H1 (cell line): ENCODE data around the gene HRCT1. TPM values are rescaled to one million over a fixed set of nuclear protein-coding genes. Genes with fewer than 3 reads are reported as not detected.

Experiments used
- CEBPB ChIP-seq: IDR thresholded peaks from 2 replicates; pipeline ENCODE4 v1.6.1; 2012; ENCODE audit warnings: low read depth, low read length
- ZNF274 ChIP-seq: IDR thresholded peaks from 2 replicates; pipeline ENCODE4 v1.7.0; 2012; ENCODE audit warnings: low read length, borderline replicate concordance; ENCODE audit errors: extremely low read depth
- polyA plus RNA-seq, 7 experiments: library from polyadenylated mRNA; depleted of rRNA in 3 of 7; stranded (reverse) in 5 of 7; unstranded in 2 of 7; fragments of >200 nt in 5 of 7; fragments of 200-250 nt in 2 of 7; gene quantifications; 1 replicate in 5 of 7; 2 replicates in 1 of 7; 4 replicates in 1 of 7; pipeline versions ENCODE4 v1.2.1 to v1.2.3, GENCODE V29; 2011 to 2013; ENCODE audit warnings: missing spikeins in 2 of 7, mixed read lengths in 2 of 7
- total RNA-seq: library from RNA; stranded (reverse); fragmentation: NEBNext Ultra II Directional; extraction: Animal tissue kit (Norgen Biotek cat#: 25700); gene quantifications from 2 replicates; pipeline ENCODE4 v1.2.1, GENCODE V29; 2021
- TF ChIP-seq, protein P1 (sequence below): fragments of 300-600 bp; sonication (generic); IDR thresholded peaks from 2 replicates; pipeline ENCODE4 v1.7.1; 2012; ENCODE audit warnings: low read length, moderate library complexity, mild to moderate bottlenecking, inconsistent platforms; ENCODE audit not compliant: insufficient replicate concordance

HRCT1 gene
- total and polyA plus RNA-seq, 2 of the 8 experiments (the other 6 are each of a cell fraction or from before 2014, with no cell fraction given): not detected

- TF ChIP-seq, protein P1, sequence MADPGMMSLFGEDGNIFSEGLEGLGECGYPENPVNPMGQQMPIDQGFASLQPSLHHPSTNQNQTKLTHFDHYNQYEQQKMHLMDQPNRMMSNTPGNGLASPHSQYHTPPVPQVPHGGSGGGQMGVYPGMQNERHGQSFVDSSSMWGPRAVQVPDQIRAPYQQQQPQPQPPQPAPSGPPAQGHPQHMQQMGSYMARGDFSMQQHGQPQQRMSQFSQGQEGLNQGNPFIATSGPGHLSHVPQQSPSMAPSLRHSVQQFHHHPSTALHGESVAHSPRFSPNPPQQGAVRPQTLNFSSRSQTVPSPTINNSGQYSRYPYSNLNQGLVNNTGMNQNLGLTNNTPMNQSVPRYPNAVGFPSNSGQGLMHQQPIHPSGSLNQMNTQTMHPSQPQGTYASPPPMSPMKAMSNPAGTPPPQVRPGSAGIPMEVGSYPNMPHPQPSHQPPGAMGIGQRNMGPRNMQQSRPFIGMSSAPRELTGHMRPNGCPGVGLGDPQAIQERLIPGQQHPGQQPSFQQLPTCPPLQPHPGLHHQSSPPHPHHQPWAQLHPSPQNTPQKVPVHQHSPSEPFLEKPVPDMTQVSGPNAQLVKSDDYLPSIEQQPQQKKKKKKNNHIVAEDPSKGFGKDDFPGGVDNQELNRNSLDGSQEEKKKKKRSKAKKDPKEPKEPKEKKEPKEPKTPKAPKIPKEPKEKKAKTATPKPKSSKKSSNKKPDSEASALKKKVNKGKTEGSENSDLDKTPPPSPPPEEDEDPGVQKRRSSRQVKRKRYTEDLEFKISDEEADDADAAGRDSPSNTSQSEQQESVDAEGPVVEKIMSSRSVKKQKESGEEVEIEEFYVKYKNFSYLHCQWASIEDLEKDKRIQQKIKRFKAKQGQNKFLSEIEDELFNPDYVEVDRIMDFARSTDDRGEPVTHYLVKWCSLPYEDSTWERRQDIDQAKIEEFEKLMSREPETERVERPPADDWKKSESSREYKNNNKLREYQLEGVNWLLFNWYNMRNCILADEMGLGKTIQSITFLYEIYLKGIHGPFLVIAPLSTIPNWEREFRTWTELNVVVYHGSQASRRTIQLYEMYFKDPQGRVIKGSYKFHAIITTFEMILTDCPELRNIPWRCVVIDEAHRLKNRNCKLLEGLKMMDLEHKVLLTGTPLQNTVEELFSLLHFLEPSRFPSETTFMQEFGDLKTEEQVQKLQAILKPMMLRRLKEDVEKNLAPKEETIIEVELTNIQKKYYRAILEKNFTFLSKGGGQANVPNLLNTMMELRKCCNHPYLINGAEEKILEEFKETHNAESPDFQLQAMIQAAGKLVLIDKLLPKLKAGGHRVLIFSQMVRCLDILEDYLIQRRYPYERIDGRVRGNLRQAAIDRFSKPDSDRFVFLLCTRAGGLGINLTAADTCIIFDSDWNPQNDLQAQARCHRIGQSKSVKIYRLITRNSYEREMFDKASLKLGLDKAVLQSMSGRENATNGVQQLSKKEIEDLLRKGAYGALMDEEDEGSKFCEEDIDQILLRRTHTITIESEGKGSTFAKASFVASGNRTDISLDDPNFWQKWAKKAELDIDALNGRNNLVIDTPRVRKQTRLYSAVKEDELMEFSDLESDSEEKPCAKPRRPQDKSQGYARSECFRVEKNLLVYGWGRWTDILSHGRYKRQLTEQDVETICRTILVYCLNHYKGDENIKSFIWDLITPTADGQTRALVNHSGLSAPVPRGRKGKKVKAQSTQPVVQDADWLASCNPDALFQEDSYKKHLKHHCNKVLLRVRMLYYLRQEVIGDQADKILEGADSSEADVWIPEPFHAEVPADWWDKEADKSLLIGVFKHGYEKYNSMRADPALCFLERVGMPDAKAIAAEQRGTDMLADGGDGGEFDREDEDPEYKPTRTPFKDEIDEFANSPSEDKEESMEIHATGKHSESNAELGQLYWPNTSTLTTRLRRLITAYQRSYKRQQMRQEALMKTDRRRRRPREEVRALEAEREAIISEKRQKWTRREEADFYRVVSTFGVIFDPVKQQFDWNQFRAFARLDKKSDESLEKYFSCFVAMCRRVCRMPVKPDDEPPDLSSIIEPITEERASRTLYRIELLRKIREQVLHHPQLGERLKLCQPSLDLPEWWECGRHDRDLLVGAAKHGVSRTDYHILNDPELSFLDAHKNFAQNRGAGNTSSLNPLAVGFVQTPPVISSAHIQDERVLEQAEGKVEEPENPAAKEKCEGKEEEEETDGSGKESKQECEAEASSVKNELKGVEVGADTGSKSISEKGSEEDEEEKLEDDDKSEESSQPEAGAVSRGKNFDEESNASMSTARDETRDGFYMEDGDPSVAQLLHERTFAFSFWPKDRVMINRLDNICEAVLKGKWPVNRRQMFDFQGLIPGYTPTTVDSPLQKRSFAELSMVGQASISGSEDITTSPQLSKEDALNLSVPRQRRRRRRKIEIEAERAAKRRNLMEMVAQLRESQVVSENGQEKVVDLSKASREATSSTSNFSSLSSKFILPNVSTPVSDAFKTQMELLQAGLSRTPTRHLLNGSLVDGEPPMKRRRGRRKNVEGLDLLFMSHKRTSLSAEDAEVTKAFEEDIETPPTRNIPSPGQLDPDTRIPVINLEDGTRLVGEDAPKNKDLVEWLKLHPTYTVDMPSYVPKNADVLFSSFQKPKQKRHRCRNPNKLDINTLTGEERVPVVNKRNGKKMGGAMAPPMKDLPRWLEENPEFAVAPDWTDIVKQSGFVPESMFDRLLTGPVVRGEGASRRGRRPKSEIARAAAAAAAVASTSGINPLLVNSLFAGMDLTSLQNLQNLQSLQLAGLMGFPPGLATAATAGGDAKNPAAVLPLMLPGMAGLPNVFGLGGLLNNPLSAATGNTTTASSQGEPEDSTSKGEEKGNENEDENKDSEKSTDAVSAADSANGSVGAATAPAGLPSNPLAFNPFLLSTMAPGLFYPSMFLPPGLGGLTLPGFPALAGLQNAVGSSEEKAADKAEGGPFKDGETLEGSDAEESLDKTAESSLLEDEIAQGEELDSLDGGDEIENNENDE: no peak
- TF ChIP-seq CEBPB (no peak), ZNF274 (no peak)
These were observed 1.7 kb upstream of the HRCT1 start (continued) for GRCh38 chr9:35904338-35904737.
